Activated B cell treated with CpG ODN at 0.5 μM for 24 hours (primary cell): Measurements from ENCODE around the gene MGAT5. TPM values are rescaled to one million over a fixed set of nuclear protein-coding genes. Genes with fewer than 3 reads are reported as not detected.
A peak's percentile ranks its signal among the peaks of the same experiment; 100 is the strongest.

Experiments used
- ATAC-seq: fragments of 200-7000 bp; cut with Tn5 transposase; one replicate; pipeline ENCODE4 v1.10.0; 2021; ENCODE audit warnings: low read depth, mild to moderate bottlenecking, moderate library complexity
- CTCF ChIA-PET: fragments of 350-600 bp; sonication (Branson Sonifier 250); formaldehyde crosslinking; loops from one replicate; lab custom pipeline; 2021; ENCODE audit warnings: antibody characterized with exemption; lab: Charles Lee
- POLR2A ChIA-PET: fragments of 350-600 bp; sonication (Branson Sonifier 250); formaldehyde crosslinking; loops from one replicate; lab custom pipeline; 2021; ENCODE audit warnings: antibody characterized with exemption; lab: Charles Lee
- DNase-seq: peaks from one replicate; pipeline ENCODE4 v3.0.0; 2022
- H3K27ac Mint-ChIP-seq: one replicate; pipeline ENCODE4 v1.8.0; 2020; ENCODE audit warnings: mixed read lengths
- H3K27me3 Mint-ChIP-seq: one replicate; pipeline ENCODE4 v1.8.0; 2021; ENCODE audit warnings: mixed read lengths
- H3K36me3 Mint-ChIP-seq: one replicate; pipeline ENCODE4 v1.8.0; 2021; ENCODE audit warnings: low read depth, mixed read lengths
- H3K4me1 Mint-ChIP-seq: one replicate; pipeline ENCODE4 v1.8.0; 2021; ENCODE audit warnings: mixed read lengths
- H3K4me3 Mint-ChIP-seq: one replicate; pipeline ENCODE4 v1.8.0; 2020; ENCODE audit warnings: mild to moderate bottlenecking, mixed read lengths
- H3K9me3 Mint-ChIP-seq: one replicate; pipeline ENCODE4 v1.8.0; 2020; ENCODE audit warnings: mixed read lengths
- intact Hi-C: fragments of 100-400 bp; cut with micrococcal nuclease; formaldehyde crosslinking; loops from one replicate; pipeline ENCODE4 v1.15.1; 2024
- total RNA-seq: library from RNA; stranded (reverse); gene quantifications from 2 replicates; pipeline ENCODE4 v1.2.3, GENCODE V29; 2022
- TF ChIP-seq, protein P1 (sequence below): fragments of 200-600 bp; IDR thresholded peaks from one replicate; pipeline ENCODE4 v1.8.0; 2022; ENCODE audit warnings: antibody characterized with exemption, mild to moderate bottlenecking

The MGAT5 gene
- total RNA-seq, 1 donor from 2014 or later: 66.7 TPM

- ChIA-PET CTCF (interaction anchor here (1.2 to 3.2 kb wide), 4 partner anchors 9 to 340 kb away, joined by 3 to 15 read pairs (median 9); no protein-coding TSS in a partner anchor), POLR2A (interaction anchor here (1.0 kb wide), 1 partner anchor 65 kb away, joined by 3 read pairs; no protein-coding TSS in a partner anchor)
- Mint-ChIP-seq H3K27me3 (no peaks in the 10 kb centered on the region), H3K4me3 (no peak overlapping the region), H3K4me1 (peaks cover 73% of the 10 kb centered on the region), H3K36me3 (peaks cover 5% of the 10 kb centered on the region), H3K27ac (no peak overlapping the region), H3K9me3 (peaks cover 2% of the 10 kb centered on the region)
- ATAC-seq (no peak), DNase-seq (no peak)
- intact Hi-C loops: loop anchor here (1.0 kb wide), 1 partner anchor 8 kb away; no protein-coding TSS in a partner anchor
- TF ChIP-seq, protein P1, sequence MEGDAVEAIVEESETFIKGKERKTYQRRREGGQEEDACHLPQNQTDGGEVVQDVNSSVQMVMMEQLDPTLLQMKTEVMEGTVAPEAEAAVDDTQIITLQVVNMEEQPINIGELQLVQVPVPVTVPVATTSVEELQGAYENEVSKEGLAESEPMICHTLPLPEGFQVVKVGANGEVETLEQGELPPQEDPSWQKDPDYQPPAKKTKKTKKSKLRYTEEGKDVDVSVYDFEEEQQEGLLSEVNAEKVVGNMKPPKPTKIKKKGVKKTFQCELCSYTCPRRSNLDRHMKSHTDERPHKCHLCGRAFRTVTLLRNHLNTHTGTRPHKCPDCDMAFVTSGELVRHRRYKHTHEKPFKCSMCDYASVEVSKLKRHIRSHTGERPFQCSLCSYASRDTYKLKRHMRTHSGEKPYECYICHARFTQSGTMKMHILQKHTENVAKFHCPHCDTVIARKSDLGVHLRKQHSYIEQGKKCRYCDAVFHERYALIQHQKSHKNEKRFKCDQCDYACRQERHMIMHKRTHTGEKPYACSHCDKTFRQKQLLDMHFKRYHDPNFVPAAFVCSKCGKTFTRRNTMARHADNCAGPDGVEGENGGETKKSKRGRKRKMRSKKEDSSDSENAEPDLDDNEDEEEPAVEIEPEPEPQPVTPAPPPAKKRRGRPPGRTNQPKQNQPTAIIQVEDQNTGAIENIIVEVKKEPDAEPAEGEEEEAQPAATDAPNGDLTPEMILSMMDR: no peak
Measured at GRCh38 chr2:134226601-134227000, 27.3 kb upstream of the MGAT5 start.

DNA sequence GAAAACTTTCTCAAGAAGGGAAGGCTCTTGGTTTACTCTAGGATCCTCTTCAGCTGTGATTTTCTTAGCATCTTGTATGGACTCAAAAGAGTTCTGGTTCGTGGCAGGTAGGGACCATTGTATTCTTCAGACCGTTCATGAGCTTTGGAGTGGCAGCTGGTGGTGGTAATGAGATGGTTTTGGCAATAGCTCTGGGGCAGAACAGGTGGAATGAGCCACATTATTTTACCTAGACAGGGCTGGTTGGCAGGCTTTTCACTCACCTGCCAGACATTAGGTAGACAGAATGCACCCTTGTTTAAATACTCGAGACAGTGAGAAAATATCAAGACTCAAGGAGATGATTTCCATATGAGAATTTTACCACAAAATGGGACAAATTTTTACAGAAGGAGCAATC, 26.2 kb upstream of the MGAT5 start:
- Mint-ChIP-seq H3K4me1 (peaks cover 82% of the 10 kb centered on the region), H3K4me3 (no peak overlapping the region), H3K27me3 (no peaks in the 10 kb centered on the region), H3K27ac (peak overlapping the region; percentile 46), H3K9me3 (peaks cover 2% of the 10 kb centered on the region), H3K36me3 (peaks cover 5% of the 10 kb centered on the region)
- ATAC-seq (no peak), DNase-seq (no peak)
- TF ChIP-seq, protein P1: no peak
- intact Hi-C loops: no loop called here
- CTCF ChIA-PET: interaction anchor here (0.9 to 3.2 kb wide), 7 partner anchors 8 to 341 kb away, joined by 3 to 15 read pairs (median 5); no protein-coding TSS in a partner anchor
- POLR2A ChIA-PET: interaction anchor here (1.0 kb wide), 1 partner anchor 66 kb away, joined by 3 read pairs; no protein-coding TSS in a partner anchor

DNA sequence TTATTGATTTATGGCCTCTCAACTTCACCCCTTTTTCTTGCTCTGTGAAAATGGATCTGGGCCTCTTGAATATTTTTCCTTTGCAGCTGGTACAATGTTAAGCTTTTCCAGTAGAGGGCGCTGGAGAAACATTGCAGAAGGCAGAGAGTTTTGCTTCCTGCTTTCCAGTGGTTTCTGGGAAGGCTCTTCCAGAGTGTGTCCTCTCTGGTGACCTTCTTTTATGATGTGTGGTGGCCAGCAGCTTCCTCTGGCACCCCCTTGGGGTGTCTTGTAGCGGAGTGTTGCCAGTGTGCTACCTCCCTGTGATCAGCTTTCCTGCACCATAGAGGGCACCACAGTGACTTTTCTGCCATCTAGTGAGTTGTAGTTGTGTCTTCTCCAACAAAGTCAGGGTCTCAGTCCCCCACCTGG, 25.4 kb upstream of the MGAT5 start:
- intact Hi-C loops: no loop called here
- no peak overlapping the region for H3K4me3 Mint-ChIP-seq
- peaks cover 2% of the 10 kb centered on the region for H3K9me3 Mint-ChIP-seq
- DNase-seq: no peak
- POLR2A ChIA-PET: interaction anchor here (1.0 kb wide), 1 partner anchor 9 kb away, joined by 3 read pairs; no protein-coding TSS in a partner anchor
- peaks cover 5% of the 10 kb centered on the region for H3K36me3 Mint-ChIP-seq
- no peaks in the 10 kb centered on the region for H3K27me3 Mint-ChIP-seq
- CTCF ChIA-PET: interaction anchor here (0.8 to 3.2 kb wide), 11 partner anchors 11 to 183 kb away, joined by 3 to 15 read pairs (median 4); no protein-coding TSS in a partner anchor
- H3K4me1 Mint-ChIP-seq: peaks cover 86% of the 10 kb centered on the region
- H3K27ac Mint-ChIP-seq: no peak overlapping the region
- ATAC-seq: no peak
- TF ChIP-seq, protein P1: no peak

DNA sequence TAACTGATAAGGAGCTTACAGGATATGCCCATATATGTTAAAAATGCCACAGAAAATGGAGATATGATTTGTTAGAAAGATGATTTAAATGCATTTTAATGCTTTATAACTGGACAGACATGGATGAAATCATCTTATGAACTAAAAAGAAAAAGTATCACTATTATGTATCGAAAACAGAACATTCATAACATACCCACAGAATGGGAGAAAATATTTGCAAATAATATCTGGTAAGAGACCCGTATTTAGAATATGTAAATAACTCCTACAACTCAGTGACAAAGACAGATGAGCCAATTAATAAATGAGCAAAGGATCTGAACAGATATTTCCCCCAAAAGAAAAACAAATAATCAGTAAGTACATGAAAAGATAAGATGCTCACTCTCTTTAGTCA, 24.3 kb upstream of the MGAT5 start:
- CTCF ChIA-PET: interaction anchor here (1.2 to 3.1 kb wide), 8 partner anchors 10 to 182 kb away, joined by 3 to 14 read pairs (median 5); no protein-coding TSS in a partner anchor
- POLR2A ChIA-PET: interaction anchor here (3.3 kb wide), 1 partner anchor 11 kb away, joined by 19 read pairs; no protein-coding TSS in a partner anchor
- Mint-ChIP-seq H3K36me3 (peaks cover 5% of the 10 kb centered on the region), H3K4me1 (peaks cover 90% of the 10 kb centered on the region), H3K27me3 (no peaks in the 10 kb centered on the region), H3K9me3 (peaks cover 2% of the 10 kb centered on the region), H3K27ac (peak overlapping the region; percentile 59), H3K4me3 (no peak overlapping the region)
- DNase-seq (no peak), ATAC-seq (no peak)
- intact Hi-C loops: no loop called here
- TF ChIP-seq, protein P1: no peak

GRCh38 chr2:134230885-134231284, 23.0 kb upstream of the MGAT5 start:
- no peak for ATAC-seq
- DNase-seq: no peak
- Mint-ChIP-seq H3K4me3 (no peak overlapping the region), H3K27ac (peak overlapping the region; percentile 46), H3K4me1 (peaks cover 93% of the 10 kb centered on the region), H3K27me3 (no peaks in the 10 kb centered on the region), H3K9me3 (peaks cover 2% of the 10 kb centered on the region), H3K36me3 (peaks cover 5% of the 10 kb centered on the region)
- CTCF ChIA-PET: interaction anchor here (1.1 to 2.8 kb wide), 5 partner anchors 11 to 181 kb away, joined by 4 to 7 read pairs (median 5); no protein-coding TSS in a partner anchor
- POLR2A ChIA-PET: interaction anchor here (3.3 kb wide), 1 partner anchor 13 kb away, joined by 19 read pairs; no protein-coding TSS in a partner anchor
- intact Hi-C loops: loop anchor here (2.0 to 5.0 kb wide), 2 partner anchors 14 to 686 kb away; partner anchors contain the start of gene CCNT2
- TF ChIP-seq, protein P1: no peak
